OCI-LY3 (cell line): ENCODE data around the gene OR2T3.
"Not testable (repeated sequence)": the region's sequence is repeated elsewhere in the genome, so short reads cannot be mapped to it uniquely, and the experiment has no call there.

ENCODE experiments used
- EZH2phosphoT487 ChIP-seq: fragments of 200-600 bp; shearing (Covaris generic); IDR thresholded peaks from 2 replicates; pipeline ENCODE4 v1.6.1; 2018; ENCODE audit warnings: antibody characterized with exemption, mixed run types, low read depth
- TF ChIP-seq, protein P1 (sequence below): fragments of 200-600, 300-600 bp; sonication (generic); IDR thresholded peaks from 2 replicates; pipeline ENCODE4 v1.5.1; 2014; ENCODE audit warnings: antibody characterized with exemption, low read length, low read depth

DNA sequence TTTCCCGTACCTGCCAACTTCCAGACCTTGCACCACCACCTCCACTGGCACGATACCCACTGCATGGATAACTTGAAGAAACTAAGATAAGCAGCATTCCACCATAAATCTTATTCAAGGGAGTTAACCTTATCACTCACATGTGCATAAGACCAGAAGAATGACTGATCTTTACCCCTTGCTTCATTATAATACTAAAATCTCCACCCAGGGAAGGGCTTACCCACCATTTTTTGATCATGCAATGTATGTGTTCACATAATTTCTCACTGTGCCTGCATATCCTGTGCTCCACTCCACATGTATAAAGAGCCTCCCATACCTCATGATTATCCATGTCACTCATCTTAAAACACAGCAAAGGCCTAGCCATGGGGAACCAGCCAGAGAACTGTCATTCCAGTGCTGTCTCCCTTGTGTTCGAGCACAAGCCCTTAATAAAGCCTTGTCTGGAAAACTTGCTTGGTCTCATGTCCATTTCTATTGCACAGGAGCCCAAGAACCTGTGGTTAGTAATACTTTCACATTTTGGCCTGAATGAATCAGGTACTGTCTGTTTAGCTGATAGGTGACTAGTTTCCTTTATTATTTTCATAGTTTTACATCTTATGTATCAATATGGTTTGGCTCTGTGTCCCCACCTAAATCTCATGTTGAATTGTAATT lies 45.5 kb upstream of the OR2T3 start:
- TF ChIP-seq, protein P1, sequence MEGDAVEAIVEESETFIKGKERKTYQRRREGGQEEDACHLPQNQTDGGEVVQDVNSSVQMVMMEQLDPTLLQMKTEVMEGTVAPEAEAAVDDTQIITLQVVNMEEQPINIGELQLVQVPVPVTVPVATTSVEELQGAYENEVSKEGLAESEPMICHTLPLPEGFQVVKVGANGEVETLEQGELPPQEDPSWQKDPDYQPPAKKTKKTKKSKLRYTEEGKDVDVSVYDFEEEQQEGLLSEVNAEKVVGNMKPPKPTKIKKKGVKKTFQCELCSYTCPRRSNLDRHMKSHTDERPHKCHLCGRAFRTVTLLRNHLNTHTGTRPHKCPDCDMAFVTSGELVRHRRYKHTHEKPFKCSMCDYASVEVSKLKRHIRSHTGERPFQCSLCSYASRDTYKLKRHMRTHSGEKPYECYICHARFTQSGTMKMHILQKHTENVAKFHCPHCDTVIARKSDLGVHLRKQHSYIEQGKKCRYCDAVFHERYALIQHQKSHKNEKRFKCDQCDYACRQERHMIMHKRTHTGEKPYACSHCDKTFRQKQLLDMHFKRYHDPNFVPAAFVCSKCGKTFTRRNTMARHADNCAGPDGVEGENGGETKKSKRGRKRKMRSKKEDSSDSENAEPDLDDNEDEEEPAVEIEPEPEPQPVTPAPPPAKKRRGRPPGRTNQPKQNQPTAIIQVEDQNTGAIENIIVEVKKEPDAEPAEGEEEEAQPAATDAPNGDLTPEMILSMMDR: not testable (repeated sequence)
- TF ChIP-seq EZH2phosphoT487: not testable (repeated sequence)
